Prostate gland (tissue), 2 donors: ENCODE measurements around the gene TAPBP.

Source experiments
- CTCF ChIP-seq, 4 experiments: fragments of 200-600 bp in 2 of 4; fragments of 450-650 bp in 2 of 4; sonication (generic) in 2 of 4; IDR thresholded peaks; 1 replicate in 3 of 4; 2 replicates in 1 of 4; pipeline ENCODE4 v1.5.1; 2016 to 2019; ENCODE audit warnings: antibody characterized with exemption in 4 of 4, mild to moderate bottlenecking in 2 of 4, moderate library complexity in 2 of 4
- POLR2A ChIP-seq: fragments of 450-650 bp; IDR thresholded peaks from one replicate; pipeline ENCODE4 v1.6.1; 2016; ENCODE audit warnings: antibody characterized with exemption, mild to moderate bottlenecking
- POLR2AphosphoS5 ChIP-seq: sonication (generic); formaldehyde crosslinking; IDR thresholded peaks from one replicate; pipeline ENCODE4 v1.6.1; 2017; ENCODE audit warnings: antibody characterized with exemption

GRCh38 chr6:33319939-33320314, 6.0 kb upstream of the TAPBP start:
- TF ChIP-seq CTCF (IDR thresholded peaks at IDR 0.05) (no peak), POLR2AphosphoS5 (no peak), POLR2A (no peak)
